K562 (cell line): ENCODE results near the gene DAPK2. TPM values are rescaled to one million over a fixed set of nuclear protein-coding genes. Genes with fewer than 3 reads are reported as not detected.
A peak's percentile ranks its signal among the peaks of the same experiment; 100 is the strongest.

Experiments
- BDP1 ChIP-seq: IDR thresholded peaks from 3 replicates; pipeline ENCODE4 v1.6.1; 2011; ENCODE audit not compliant: insufficient read length, insufficient read depth
- BHLHE40 ChIP-seq: IDR thresholded peaks from 2 replicates; pipeline ENCODE4 v1.6.1; 2011; ENCODE audit warnings: low read length, improper control_type of control experiment
- COPS2 ChIP-seq: fragments of 450-650 bp; conservative IDR thresholded peaks from 2 replicates; pipeline ENCODE4 v1.6.1; 2016; ENCODE audit warnings: mild to moderate bottlenecking, moderate library complexity
- HLTF ChIP-seq: fragments of 450-650 bp; IDR thresholded peaks from 2 replicates; pipeline ENCODE4 v1.6.1; 2016
- RAD51 ChIP-seq: fragments of 450-650 bp; IDR thresholded peaks from 2 replicates; pipeline ENCODE4 v1.7.1; 2016; ENCODE audit warnings: low read depth, mild to moderate bottlenecking, borderline replicate concordance
- SMARCC2 ChIP-seq: fragments of 450-650 bp; IDR thresholded peaks from 2 replicates; pipeline ENCODE4 v1.6.1; 2017; ENCODE audit warnings: antibody characterized with exemption, moderate library complexity, mild to moderate bottlenecking, low read depth
- SMC3 ChIP-seq: conservative IDR thresholded peaks from 2 replicates; pipeline ENCODE4 v1.6.1; 2011; ENCODE audit warnings: low read depth, low read length, improper control_type of control experiment; ENCODE audit not compliant: insufficient read depth
- SPI1 ChIP-seq: IDR thresholded peaks from 2 replicates; pipeline ENCODE4 v1.6.1; 2011; ENCODE audit warnings: low read depth, low read length, control low read depth, borderline replicate concordance
- polyA plus RNA-seq, 8 experiments: library from polyadenylated mRNA; depleted of rRNA in 4 of 8; stranded (reverse) in 5 of 8; unstranded in 3 of 8; fragments of >200 nt; fragmentation: Nextera tagmentation in 2 of 8; fragmentation: Illumina TruSeq in 1 of 8; extraction: Ambion mirVana in 2 of 8; extraction: Trizol in 1 of 8; gene quantifications; 2 replicates each; pipeline versions ENCODE4 v1.2.1 to v1.2.3, GENCODE V29; 2011 to 2014; ENCODE audit warnings: inconsistent platforms in 1 of 8, missing spikeins in 1 of 8
- total RNA-seq, 7 experiments: library from RNA; depleted of rRNA in 6 of 7; stranded (reverse); fragments of >200 nt in 6 of 7; fragmentation: Illumina TruSeq in 2 of 7; extraction: Trizol in 2 of 7; gene quantifications; 2 replicates each; pipeline versions ENCODE4 v1.2.1 to v1.2.3, GENCODE V29; 2011 to 2021; ENCODE audit warnings: low replicate concordance in 1 of 7
- TF ChIP-seq, protein P1 (sequence below): fragments of 450-650 bp; IDR thresholded peaks from 2 replicates; pipeline ENCODE4 v1.6.1; 2016; ENCODE audit warnings: low read depth
- TF ChIP-seq, protein P2 (sequence below): fragments of 450-650 bp; formaldehyde crosslinking; IDR thresholded peaks from 2 replicates; pipeline ENCODE4 v1.4.0; 2020; ENCODE audit warnings: mild to moderate bottlenecking, moderate library complexity

DAPK2 gene
- total and polyA plus RNA-seq, 9 of the 15 experiments (the other 6 are each of a cell fraction or from before 2014, with no cell fraction given), result 0.14 to 5.2 (median 2.2) TPM

DNA sequence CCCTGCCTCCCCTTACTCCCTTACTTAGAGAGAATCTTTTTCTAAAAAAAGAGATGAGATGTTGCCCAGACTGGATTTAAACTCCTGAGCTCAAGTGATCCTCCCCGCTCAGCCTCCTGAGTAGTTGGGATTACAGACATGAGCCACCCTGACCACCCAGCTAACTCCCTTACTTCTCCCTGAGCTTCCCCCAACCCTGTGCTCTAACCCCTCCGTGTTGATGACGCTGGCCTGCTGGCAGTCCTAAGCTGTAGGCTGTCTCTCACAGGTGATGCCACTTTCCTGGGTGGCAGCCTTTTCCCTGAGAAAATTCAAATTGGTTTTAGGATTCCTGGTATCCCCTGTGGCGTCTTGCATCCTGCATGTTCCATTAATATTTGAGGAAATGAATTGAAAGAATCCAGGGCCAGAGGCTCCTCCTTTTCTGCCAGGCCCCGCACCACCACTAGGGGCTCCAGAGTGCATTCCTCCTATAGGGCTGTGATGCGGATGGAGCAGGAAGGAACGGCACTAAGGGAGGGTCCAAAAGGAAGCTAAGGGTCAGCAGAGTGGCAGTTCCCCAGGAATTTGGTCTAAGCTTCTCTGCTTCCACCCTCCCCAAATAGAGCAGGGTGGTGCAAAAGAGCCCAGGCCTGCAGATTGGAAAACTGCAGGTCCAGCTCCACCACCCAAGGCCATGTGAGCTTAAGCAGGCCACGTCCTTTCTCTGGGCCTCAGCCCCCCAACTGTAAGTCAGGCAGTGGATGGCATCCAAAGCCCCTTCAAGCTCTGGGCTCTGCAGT, 101.1 kb downstream of the DAPK2 start (continued):
- TF ChIP-seq, protein P1, sequence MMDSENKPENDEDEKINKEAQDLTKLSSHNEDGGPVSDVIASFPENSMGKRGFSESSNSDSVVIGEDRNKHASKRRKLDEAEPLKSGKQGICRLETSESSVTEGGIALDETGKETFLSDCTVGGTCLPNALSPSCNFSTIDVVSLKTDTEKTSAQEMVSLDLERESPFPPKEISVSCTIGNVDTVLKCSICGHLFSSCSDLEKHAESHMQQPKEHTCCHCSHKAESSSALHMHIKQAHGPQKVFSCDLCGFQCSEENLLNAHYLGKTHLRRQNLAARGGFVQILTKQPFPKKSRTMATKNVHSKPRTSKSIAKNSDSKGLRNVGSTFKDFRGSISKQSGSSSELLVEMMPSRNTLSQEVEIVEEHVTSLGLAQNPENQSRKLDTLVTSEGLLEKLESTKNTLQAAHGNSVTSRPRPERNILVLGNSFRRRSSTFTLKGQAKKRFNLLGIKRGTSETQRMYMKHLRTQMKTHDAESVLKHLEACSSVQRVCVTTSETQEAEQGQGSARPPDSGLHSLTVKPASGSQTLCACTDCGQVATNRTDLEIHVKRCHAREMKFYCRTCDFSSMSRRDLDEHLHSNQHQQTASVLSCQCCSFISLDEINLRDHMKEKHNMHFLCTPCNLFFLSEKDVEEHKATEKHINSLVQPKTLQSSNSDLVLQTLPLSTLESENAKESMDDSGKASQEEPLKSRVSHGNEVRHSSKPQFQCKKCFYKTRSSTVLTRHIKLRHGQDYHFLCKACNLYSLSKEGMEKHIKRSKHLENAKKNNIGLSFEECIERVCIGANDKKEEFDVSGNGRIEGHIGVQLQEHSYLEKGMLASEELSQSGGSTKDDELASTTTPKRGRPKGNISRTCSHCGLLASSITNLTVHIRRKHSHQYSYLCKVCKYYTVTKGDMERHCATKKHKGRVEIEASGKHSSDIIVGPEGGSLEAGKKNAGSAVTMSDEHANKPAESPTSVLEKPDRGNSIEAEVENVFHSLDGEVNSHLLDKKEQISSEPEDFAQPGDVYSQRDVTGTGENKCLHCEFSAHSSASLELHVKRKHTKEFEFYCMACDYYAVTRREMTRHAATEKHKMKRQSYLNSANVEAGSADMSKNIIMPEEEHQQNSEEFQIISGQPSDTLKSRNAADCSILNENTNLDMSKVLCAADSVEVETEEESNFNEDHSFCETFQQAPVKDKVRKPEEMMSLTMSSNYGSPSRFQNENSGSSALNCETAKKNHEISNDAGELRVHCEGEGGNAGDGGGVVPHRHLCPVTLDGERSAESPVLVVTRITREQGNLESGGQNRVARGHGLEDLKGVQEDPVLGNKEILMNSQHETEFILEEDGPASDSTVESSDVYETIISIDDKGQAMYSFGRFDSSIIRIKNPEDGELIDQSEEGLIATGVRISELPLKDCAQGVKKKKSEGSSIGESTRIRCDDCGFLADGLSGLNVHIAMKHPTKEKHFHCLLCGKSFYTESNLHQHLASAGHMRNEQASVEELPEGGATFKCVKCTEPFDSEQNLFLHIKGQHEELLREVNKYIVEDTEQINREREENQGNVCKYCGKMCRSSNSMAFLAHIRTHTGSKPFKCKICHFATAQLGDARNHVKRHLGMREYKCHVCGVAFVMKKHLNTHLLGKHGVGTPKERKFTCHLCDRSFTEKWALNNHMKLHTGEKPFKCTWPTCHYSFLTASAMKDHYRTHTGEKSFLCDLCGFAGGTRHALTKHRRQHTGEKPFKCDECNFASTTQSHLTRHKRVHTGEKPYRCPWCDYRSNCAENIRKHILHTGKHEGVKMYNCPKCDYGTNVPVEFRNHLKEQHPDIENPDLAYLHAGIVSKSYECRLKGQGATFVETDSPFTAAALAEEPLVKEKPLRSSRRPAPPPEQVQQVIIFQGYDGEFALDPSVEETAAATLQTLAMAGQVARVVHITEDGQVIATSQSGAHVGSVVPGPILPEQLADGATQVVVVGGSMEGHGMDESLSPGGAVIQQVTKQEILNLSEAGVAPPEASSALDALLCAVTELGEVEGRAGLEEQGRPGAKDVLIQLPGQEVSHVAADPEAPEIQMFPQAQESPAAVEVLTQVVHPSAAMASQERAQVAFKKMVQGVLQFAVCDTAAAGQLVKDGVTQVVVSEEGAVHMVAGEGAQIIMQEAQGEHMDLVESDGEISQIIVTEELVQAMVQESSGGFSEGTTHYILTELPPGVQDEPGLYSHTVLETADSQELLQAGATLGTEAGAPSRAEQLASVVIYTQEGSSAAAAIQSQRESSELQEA, result no peak
- no peak for TF ChIP-seq COPS2
- no peak for TF ChIP-seq RAD51
- peak; percentile 41; the same call in 1 of the 2 replicates for TF ChIP-seq SPI1
- 0 out of 2 replicates have a peak, but pooled peaks have one; percentile 25 for TF ChIP-seq BHLHE40
- TF ChIP-seq SMARCC2, result 0 out of 2 replicates have a peak, but pooled peaks have one; percentile 44
- TF ChIP-seq SMC3, result peak; percentile 57
- no peak for TF ChIP-seq HLTF
- TF ChIP-seq BDP1, result no peak
- TF ChIP-seq, protein P2, sequence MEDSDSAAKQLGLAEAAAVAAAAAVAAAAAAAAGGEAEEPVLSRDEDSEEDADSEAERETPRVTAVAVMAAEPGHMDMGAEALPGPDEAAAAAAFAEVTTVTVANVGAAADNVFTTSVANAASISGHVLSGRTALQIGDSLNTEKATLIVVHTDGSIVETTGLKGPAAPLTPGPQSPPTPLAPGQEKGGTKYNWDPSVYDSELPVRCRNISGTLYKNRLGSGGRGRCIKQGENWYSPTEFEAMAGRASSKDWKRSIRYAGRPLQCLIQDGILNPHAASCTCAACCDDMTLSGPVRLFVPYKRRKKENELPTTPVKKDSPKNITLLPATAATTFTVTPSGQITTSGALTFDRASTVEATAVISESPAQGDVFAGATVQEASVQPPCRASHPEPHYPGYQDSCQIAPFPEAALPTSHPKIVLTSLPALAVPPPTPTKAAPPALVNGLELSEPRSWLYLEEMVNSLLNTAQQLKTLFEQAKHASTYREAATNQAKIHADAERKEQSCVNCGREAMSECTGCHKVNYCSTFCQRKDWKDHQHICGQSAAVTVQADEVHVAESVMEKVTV (CRISPR knock-in tag), result 0 out of 2 replicates have a peak, but pooled peaks have one; percentile 26
